GM21528 (cell line): Measurements from ENCODE around the gene TRIM22.

Experiments
- ATAC-seq: cut with Tn5 transposase; IDR thresholded peaks from one replicate; pipeline ENCODE4 v1.9.1; 2021; ENCODE audit warnings: mild to moderate bottlenecking, moderate library complexity; ENCODE audit not compliant: unreplicated experiment, low FRiP score

The TRIM22 gene

GRCh38 chr11:5737670-5738392 lies 48.2 kb downstream of the TRIM22 start:
- ATAC-seq, result no peak

GRCh38 chr11:5738431-5738830 lies 48.8 kb downstream of the TRIM22 start:
- no peak for ATAC-seq

GRCh38 chr11:5746614-5747013 lies 57.0 kb downstream of the TRIM22 start:
- no peak for ATAC-seq

GRCh38 chr11:5749836-5750235 lies 60.2 kb downstream of the TRIM22 start:
- no peak for ATAC-seq

- no peak for ATAC-seq
Measured at GRCh38 chr11:5753943-5754342, 64.4 kb downstream of the TRIM22 start, which contains the start of gene OR52N4. OR52N4 (plus strand) TSS chr11:5754243; CDS start chr11:5754741, 498 bp downstream.
